Measurements from ENCODE around the gene IRGM.
"Not testable (repeated sequence)": the region's sequence is repeated elsewhere in the genome, so short reads cannot be mapped to it uniquely, and the experiment has no call there.

IRGM gene

DNA sequence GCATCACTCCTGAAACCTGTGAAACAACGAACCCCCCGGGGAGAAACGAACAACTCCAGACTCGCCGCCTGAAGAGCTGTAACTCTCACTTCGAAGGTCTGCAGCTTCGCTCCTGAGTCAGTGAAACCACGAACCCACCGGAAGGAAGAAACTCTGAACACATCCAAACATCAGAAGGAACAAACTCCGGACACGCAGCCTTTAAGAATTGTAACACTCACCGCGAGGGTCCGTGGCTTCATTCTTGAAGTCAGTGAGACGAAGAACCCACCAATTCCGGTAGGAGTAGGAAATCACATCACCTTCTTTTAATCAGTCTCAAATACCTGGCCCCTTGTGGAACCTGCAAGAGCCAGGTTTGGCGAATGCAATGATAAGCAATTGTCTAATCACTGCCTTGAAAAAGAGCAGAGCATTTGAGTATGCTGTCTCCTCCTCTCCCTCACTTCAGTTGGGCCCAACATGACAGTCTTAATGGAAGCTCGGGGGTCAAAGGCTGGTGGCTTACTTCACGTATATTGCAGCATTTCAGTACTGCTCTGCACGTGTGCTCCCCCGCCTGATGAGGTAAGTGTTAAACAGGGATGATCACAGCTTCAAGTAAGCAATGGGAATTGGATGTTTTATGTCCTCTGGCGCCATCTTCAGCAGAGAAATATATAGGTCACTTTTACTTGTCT, 473 bp downstream of the IRGM start:
- H3K4me3 ChIP-seq (ENCODE audit: low read depth, low read length), result no peak overlapping the region
- H3K9me3 ChIP-seq (ENCODE audit: control insufficient read depth, insufficient read depth, low read length), result no peaks in the 10 kb centered on the region
- H3K9ac ChIP-seq (ENCODE audit: low read depth, low read length), result no peak overlapping the region

DNA sequence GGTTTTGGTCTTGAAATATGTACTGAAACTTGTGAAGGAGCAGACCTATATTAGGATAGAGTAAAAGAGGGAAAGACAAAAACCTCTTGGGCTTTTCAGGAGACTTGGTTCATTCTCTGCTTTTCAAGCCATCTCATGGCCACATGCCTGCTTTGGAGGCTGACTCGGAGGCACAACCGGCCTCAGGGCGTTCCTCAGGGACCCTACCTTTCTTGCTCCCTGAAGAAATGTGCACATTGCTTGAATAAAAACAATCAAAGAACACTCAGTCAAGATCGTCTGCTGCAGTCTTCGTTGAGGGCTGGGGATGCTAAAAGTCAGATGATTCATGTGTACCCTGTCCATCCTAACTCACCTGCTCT, 994 bp downstream of the IRGM start:
- H3K27me3 ChIP-seq (ENCODE audit: control insufficient read depth, insufficient read depth, low read length), result peaks cover 10% of the 10 kb centered on the region
- no peaks in the 10 kb centered on the region for H3K9me3 ChIP-seq (ENCODE audit: control insufficient read depth, insufficient read depth, low read length)
- no peak overlapping the region for H3K4me3 ChIP-seq (ENCODE audit: low read depth, low read length)
- H3K9ac ChIP-seq (ENCODE audit: low read depth, low read length), result no peak overlapping the region
- no peaks in the 10 kb centered on the region for H3K36me3 ChIP-seq (ENCODE audit: control insufficient read depth, insufficient read depth, low read length)
- peaks cover 5% of the 10 kb centered on the region for H3K4me1 ChIP-seq (ENCODE audit: control insufficient read depth, insufficient read depth, low read length)

More for the DNA sequence above, 473 bp downstream of the IRGM start:
- peaks cover 5% of the 10 kb centered on the region for H3K4me1 ChIP-seq (ENCODE audit: control insufficient read depth, insufficient read depth, low read length)
- H3K36me3 ChIP-seq (ENCODE audit: control insufficient read depth, insufficient read depth, low read length), result no peaks in the 10 kb centered on the region
- H3K27me3 ChIP-seq (ENCODE audit: control insufficient read depth, insufficient read depth, low read length), result peaks cover 10% of the 10 kb centered on the region

DNA sequence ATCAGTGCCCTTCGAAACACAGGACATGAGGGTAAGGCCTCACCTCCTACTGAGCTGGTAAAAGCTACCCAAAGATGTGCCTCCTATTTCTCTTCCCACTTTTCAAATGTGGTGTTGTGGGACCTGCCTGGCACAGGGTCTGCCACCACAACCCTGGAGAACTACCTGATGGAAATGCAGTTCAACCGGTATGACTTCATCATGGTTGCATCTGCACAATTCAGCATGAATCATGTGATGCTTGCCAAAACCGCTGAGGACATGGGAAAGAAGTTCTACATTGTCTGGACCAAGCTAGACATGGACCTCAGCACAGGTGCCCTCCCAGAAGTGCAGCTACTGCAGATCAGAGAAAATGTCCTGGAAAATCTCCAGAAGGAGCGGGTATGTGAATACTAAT, 1.9 kb downstream of the IRGM start:
- H3K27me3 ChIP-seq (ENCODE audit: control insufficient read depth, insufficient read depth, low read length), result peaks cover 10% of the 10 kb centered on the region
- H3K9me3 ChIP-seq (ENCODE audit: control insufficient read depth, insufficient read depth, low read length), result no peaks in the 10 kb centered on the region
- no peaks in the 10 kb centered on the region for H3K36me3 ChIP-seq (ENCODE audit: control insufficient read depth, insufficient read depth, low read length)
- peaks cover 5% of the 10 kb centered on the region for H3K4me1 ChIP-seq (ENCODE audit: control insufficient read depth, insufficient read depth, low read length)
- no peak overlapping the region for H3K4me3 ChIP-seq (ENCODE audit: low read depth, low read length)
- H3K9ac ChIP-seq (ENCODE audit: low read depth, low read length), result no peak overlapping the region

DNA sequence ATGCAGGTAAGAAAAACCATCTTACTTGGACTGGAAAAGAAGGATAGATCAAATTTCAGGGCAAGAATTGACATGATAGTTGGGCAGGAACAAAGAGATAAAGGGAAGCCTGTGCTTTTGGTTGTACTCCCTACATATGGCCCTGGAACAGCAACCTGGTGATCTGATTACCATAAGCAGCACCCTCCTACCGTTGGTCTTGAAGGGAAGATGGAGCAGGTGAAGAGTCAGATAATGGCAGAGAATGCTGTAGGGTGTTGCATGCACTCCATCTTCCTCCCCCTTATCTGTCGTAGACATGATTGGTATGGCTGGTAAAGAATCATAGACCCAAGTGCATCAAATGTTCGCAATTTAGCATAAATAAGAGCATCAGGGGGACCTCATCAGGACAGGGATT, 4.7 kb downstream of the IRGM start:
- no peak overlapping the region for H3K9ac ChIP-seq (ENCODE audit: low read depth, low read length)
- H3K4me3 ChIP-seq (ENCODE audit: low read depth, low read length), result no peak overlapping the region
- no peaks in the 10 kb centered on the region for H3K36me3 ChIP-seq (ENCODE audit: control insufficient read depth, insufficient read depth, low read length)
- peaks cover 3% of the 10 kb centered on the region for H3K9me3 ChIP-seq (ENCODE audit: control insufficient read depth, insufficient read depth, low read length)
- peaks cover 10% of the 10 kb centered on the region for H3K27me3 ChIP-seq (ENCODE audit: control insufficient read depth, insufficient read depth, low read length)
- peaks cover 5% of the 10 kb centered on the region for H3K4me1 ChIP-seq (ENCODE audit: control insufficient read depth, insufficient read depth, low read length)

DNA sequence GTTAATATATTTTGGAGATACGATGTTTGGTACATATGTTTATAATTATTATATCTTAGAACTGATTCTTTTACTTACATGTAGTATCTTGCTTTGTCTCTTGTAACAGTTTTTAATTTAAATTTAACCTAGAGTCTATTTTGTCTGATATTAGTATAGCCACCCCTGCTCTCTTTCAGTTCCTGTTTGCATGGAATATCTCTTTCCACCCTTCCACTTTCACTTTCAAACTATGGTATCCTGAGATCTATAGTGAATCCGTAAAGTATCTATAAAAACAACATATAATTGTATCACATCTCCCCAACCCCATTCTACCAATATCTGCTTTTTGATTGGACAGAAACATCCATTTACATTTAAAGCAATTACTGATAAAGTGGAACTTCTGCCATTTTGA, 7.2 kb downstream of the IRGM start:
- peaks cover 3% of the 10 kb centered on the region for H3K9me3 ChIP-seq (ENCODE audit: control insufficient read depth, insufficient read depth, low read length)
- H3K4me1 ChIP-seq (ENCODE audit: control insufficient read depth, insufficient read depth, low read length), result no peaks in the 10 kb centered on the region
- H3K4me3 ChIP-seq (ENCODE audit: low read depth, low read length), result no peak overlapping the region
- no peaks in the 10 kb centered on the region for H3K27me3 ChIP-seq (ENCODE audit: control insufficient read depth, insufficient read depth, low read length)
- H3K36me3 ChIP-seq (ENCODE audit: control insufficient read depth, insufficient read depth, low read length), result no peaks in the 10 kb centered on the region
- H3K9ac ChIP-seq (ENCODE audit: low read depth, low read length), result no peak overlapping the region

DNA sequence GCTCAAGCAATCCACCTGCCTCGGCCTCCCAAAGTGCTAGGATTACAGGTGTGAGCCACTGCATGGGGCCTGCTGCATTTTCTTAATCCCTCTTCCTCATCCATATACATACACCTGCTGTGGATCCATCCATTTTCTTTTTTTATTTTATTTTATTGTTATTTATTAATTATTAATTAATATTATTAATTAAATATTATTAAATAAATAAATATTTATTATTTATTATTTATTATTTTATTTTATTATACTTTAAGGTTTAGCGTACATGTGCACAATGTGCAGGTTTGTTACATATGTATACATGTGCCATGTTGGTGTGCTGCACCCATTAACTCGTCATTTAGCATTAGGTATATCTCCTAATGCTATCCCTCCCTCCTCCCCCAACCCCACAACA, 10.4 kb downstream of the IRGM start:
- H3K4me3 ChIP-seq (ENCODE audit: low read depth, low read length); H3K36me3 ChIP-seq (ENCODE audit: control insufficient read depth, insufficient read depth, low read length); H3K4me1 ChIP-seq (ENCODE audit: control insufficient read depth, insufficient read depth, low read length); H3K9me3 ChIP-seq (ENCODE audit: control insufficient read depth, insufficient read depth, low read length); H3K27me3 ChIP-seq (ENCODE audit: control insufficient read depth, insufficient read depth, low read length); H3K9ac ChIP-seq (ENCODE audit: low read depth, low read length): not testable (repeated sequence)

DNA sequence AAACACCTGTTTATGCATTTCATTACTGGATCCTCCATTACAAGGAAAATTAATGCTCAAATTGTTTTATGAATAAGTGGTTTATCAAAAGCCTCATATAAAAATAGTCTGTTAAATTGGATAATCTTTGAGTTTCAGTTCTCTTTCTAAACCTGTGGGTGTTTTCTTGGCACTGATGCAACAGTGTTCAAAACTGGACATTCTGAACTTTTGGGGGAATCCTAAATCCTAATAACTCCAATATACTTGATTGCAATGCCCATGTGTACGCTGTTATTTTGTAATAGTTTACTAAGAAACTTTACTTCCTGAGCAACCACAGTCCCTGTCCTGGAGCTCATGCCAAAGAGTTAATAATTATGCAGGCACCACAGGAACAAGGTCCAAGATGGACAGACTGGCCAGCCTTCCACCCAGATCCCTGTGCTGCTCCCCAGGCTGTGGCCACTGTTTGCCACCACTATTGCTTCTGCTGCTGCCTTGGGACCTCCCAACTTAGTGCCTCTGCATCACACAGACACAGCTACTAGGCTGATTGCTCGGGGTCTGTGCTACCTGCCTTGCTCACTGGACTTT, 14.0 kb downstream of the IRGM start:
- H3K36me3 ChIP-seq (ENCODE audit: control insufficient read depth, insufficient read depth, low read length), result no peaks in the 10 kb centered on the region
- peaks cover 8% of the 10 kb centered on the region for H3K9me3 ChIP-seq (ENCODE audit: control insufficient read depth, insufficient read depth, low read length)
- H3K9ac ChIP-seq (ENCODE audit: low read depth, low read length), result no peak overlapping the region
- no peak overlapping the region for H3K4me3 ChIP-seq (ENCODE audit: low read depth, low read length)
- H3K4me1 ChIP-seq (ENCODE audit: control insufficient read depth, insufficient read depth, low read length), result no peaks in the 10 kb centered on the region
- no peaks in the 10 kb centered on the region for H3K27me3 ChIP-seq (ENCODE audit: control insufficient read depth, insufficient read depth, low read length)

DNA sequence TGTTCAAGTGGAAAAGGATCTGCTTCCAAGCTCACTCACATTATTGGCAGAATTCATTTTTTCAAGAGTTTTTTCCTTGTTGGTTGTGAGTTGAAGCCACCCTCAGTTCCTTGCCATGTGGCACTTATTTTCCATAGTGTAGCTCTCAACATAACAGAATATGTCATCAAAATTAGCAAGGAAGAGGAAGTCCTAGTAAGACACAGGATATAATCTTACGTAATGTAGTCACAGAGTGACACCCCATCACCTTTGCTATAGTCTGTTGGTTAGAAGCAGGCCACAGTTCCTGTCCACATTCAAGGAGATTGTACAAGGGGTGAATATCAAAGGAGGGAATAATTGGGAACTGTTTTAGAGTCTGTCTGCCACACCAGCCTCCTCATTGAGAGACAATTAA, 15.7 kb downstream of the IRGM start:
- Histone ChIP-seq H3K27me3 (ENCODE audit: control insufficient read depth, insufficient read depth, low read length) (no peaks in the 10 kb centered on the region), H3K9ac (ENCODE audit: low read depth, low read length) (no peak overlapping the region), H3K4me1 (ENCODE audit: control insufficient read depth, insufficient read depth, low read length) (no peaks in the 10 kb centered on the region), H3K36me3 (ENCODE audit: control insufficient read depth, insufficient read depth, low read length) (no peaks in the 10 kb centered on the region), H3K9me3 (ENCODE audit: control insufficient read depth, insufficient read depth, low read length) (peaks cover 5% of the 10 kb centered on the region), H3K4me3 (ENCODE audit: low read depth, low read length) (no peak overlapping the region)

DNA sequence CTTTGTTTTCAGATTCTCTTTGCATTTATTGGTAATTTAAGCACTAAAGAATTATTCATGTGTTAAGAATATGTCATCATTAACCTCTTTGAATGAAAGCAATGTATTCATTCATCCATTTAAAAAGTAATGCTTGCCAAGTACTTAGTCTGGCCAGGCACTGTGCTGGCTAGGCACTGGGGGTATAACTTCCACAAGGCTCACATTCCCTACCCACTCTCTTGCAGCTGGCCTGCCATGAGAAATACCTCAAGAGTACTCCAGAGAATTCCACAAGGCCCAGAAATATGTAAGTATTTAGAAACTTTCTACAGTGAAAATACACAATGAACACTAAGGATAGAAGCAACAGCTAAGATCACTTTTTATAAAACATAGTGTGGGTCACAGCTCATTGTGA, 33.0 kb downstream of the IRGM start:
- no peak overlapping the region for H3K9ac ChIP-seq (ENCODE audit: low read depth, low read length)

DNA sequence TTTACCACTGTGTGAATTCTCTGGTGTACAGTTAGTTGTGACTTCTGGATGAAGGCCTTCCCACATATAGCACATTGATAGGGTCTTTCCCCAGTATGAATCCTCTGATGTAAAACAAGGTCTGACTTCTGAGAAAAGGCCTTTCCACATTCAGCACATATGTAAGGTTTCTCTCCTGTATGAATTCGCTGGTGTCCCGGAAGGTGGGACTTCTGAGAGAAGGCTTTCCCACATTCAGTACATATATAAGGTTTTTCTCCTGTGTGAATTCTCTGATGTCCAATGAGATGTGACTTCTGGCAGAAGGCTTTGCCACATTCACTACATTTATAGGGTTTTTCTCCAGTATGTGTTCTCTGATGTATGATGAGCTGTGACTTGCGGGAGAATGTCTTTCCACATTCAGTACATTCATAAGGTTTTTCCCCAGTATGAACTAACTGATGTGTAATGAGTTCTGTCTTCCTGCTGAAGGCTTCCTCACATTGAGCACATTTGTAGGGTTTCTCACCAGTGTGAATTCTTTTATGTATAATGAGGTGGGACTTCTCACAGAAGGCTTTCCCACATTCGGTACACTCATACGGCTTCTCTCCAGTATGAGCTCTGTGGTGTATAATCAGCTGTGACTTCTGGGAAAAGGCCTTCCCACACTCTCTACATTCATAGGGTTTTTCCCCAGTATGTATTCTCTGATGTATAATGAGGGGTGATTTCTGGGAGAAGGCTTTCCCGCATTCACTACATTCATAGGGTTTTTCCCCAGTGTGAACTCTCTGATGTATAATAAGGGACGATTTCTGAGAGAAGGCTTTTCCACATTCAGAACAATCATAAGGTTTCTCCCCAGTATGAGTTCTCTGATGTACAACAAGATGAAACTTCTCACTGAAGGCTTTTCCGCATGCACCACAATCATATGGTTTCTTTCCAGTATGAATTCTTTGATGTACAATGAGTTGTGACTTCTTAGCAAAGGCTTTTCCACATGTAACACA, 49.4 kb downstream of the IRGM start:
- Histone ChIP-seq H3K36me3 (ENCODE audit: control insufficient read depth, insufficient read depth, low read length) (peaks cover 18% of the 10 kb centered on the region), H3K4me1 (ENCODE audit: control insufficient read depth, insufficient read depth, low read length) (no peaks in the 10 kb centered on the region), H3K27me3 (ENCODE audit: control insufficient read depth, insufficient read depth, low read length) (no peaks in the 10 kb centered on the region), H3K4me3 (ENCODE audit: low read depth, low read length) (no peak overlapping the region), H3K9ac (ENCODE audit: low read depth, low read length) (no peak overlapping the region), H3K9me3 (ENCODE audit: control insufficient read depth, insufficient read depth, low read length) (peaks cover 63% of the 10 kb centered on the region)

More for the DNA sequence above, 33.0 kb downstream of the IRGM start:
- H3K36me3 ChIP-seq (ENCODE audit: control insufficient read depth, insufficient read depth, low read length), result no peaks in the 10 kb centered on the region
- no peaks in the 10 kb centered on the region for H3K9me3 ChIP-seq (ENCODE audit: control insufficient read depth, insufficient read depth, low read length)
- no peaks in the 10 kb centered on the region for H3K27me3 ChIP-seq (ENCODE audit: control insufficient read depth, insufficient read depth, low read length)
- H3K4me1 ChIP-seq (ENCODE audit: control insufficient read depth, insufficient read depth, low read length), result no peaks in the 10 kb centered on the region
- no peak overlapping the region for H3K4me3 ChIP-seq (ENCODE audit: low read depth, low read length)

All from iPS-15b (cell line).